Activated T-cell treated with anti-CD3 and anti-CD28 coated beads, Interleukin-2, amount 50 U/mL, for 72 hours (primary cell): Measurements from ENCODE around the gene SLC9A4. TPM values are rescaled to one million over a fixed set of nuclear protein-coding genes. Genes with fewer than 3 reads are reported as not detected.

ENCODE experiments used
- ATAC-seq, 2 donors: fragments of 150-1000 bp; cut with Tn5 transposase; replicated peaks in 1 of 2; 2 replicates each; pipeline ENCODE4 v1.10.0; 2021; ENCODE audit warnings: moderate library complexity in 2 of 2, mild to moderate bottlenecking in 1 of 2
- DNase-seq, 2 donors: peaks; one replicate each; pipeline ENCODE4 v3.0.0; 2021 to 2022; ENCODE audit warnings: mixed read lengths in 1 of 2
- H3K27ac Mint-ChIP-seq: one replicate; pipeline ENCODE4 v1.8.0; 2022; ENCODE audit warnings: mild to moderate bottlenecking, moderate library complexity, mixed read lengths
- H3K27me3 Mint-ChIP-seq: one replicate; pipeline ENCODE4 v1.8.0; 2022; ENCODE audit warnings: low read depth, mixed read lengths
- H3K36me3 Mint-ChIP-seq, 2 donors: one replicate each; pipeline ENCODE4 v1.8.0; 2022; ENCODE audit warnings: mixed read lengths in 2 of 2, mild to moderate bottlenecking in 1 of 2; ENCODE audit not compliant: insufficient read depth in 2 of 2
- H3K4me1 Mint-ChIP-seq: one replicate; pipeline ENCODE4 v1.8.0; 2022; ENCODE audit warnings: low read depth, mixed read lengths
- H3K4me3 Mint-ChIP-seq, 2 donors: one replicate each; pipeline ENCODE4 v1.8.0; 2022; ENCODE audit warnings: mild to moderate bottlenecking in 2 of 2, mixed read lengths in 2 of 2, moderate library complexity in 2 of 2
- H3K9me3 Mint-ChIP-seq, 2 donors: one replicate each; pipeline ENCODE4 v1.8.0; 2022; ENCODE audit warnings: mixed read lengths in 2 of 2
- total RNA-seq, 2 donors: library from RNA; stranded (reverse); gene quantifications; one replicate each; pipeline ENCODE4 v1.2.3, GENCODE V29; 2022

The SLC9A4 gene
- total RNA-seq, 2 donors from 2014 or later: 0.14 TPM; not detected in 1

DNA sequence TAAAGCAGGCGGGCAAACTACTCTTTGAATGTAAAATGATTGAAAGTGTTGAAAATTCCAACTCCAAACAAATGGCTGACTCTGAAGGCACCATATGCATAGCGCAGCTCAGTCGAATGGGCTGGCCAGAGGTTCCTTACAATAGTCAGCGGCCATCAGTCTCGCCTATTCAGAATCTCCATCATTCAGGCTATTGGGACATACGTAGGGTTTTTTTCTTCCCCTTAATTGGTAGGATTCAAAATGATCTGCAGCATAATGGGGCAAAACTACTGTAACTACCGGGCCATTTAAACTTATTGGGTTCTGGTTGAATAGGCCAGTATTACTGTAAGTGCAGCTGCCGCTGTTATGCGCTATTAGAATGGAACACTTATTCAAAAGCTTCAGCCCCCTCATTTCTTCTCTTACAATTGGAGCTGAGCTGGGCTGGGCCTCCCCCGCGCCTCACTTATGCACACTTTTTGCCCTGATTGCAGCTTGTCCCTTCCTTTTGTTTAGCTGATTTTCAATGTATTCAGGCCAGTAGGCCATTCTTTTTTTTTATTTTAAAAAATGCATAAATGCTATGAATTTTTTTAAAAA, 40.4 kb downstream of the SLC9A4 start:
- Mint-ChIP-seq H3K4me3 (no peak overlapping the region), H3K27ac (no peak overlapping the region), H3K4me1 (peaks cover 14% of the 10 kb centered on the region), H3K9me3 (peaks cover 3% of the 10 kb centered on the region in 2 donors), H3K27me3 (peaks cover 34% of the 10 kb centered on the region), H3K36me3 (peaks cover 2 to 3% of the 10 kb centered on the region in 2 donors)
- ATAC-seq: no peak
- DNase-seq: no peak

DNA sequence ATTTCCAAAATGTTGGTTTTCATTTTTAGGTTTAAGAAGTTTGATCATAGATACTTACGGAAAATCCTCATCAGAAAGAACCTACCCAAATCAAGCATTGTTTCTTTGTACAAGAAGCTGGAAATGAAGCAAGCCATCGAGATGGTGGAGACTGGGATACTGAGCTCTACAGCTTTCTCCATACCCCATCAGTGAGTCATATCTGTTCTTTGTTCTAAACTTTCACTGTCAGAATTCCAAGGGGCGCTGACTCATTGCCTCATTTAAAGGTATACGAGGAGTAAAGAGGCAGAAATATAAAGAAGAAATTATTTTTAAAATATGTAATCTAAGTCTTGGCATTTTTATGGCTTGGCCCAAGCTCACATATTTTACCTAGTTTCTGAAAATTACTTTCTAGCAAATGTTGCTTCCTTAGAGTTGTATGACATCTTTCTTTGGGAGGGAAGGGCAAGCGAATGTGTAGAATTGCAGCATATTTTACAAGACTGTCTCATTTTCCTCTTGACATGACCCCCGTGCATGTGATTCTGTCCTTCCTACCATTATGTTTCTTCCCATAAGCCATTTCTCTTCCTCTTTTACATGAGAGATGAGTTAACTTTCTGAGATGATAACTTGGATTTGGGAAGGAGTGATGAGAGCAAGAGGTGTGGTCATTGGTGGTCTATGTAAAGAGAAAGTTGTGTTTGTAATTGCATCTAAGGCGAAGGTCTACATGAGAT, 41.2 kb downstream of the SLC9A4 start:
- no peak for ATAC-seq
- H3K27ac Mint-ChIP-seq: no peak overlapping the region
- no peak overlapping the region for H3K4me3 Mint-ChIP-seq
- H3K9me3 Mint-ChIP-seq: peaks cover 3% of the 10 kb centered on the region in 2 donors
- DNase-seq: no peak
- H3K4me1 Mint-ChIP-seq: peaks cover 8% of the 10 kb centered on the region
- H3K27me3 Mint-ChIP-seq: peaks cover 27% of the 10 kb centered on the region
- peaks cover 2 to 3% of the 10 kb centered on the region in 2 donors for H3K36me3 Mint-ChIP-seq

DNA sequence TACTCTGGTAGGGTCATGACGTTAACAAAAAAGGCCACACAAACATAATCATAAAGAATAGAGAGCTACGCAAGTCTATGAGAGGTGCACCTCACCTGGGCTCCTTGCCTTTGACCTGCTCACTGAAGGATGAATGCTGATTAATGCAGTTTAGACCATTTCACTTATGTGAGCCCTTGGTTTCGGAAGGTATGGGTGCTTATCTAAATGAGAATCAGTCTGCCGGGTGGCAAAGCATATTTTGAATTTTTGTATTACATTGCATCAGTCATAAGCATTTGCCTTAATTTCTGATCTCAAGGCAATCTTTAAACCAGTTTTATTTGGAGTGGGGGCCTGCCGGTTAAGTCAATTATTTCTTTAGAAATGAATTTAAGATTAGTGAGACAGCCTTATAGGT, 42.8 kb downstream of the SLC9A4 start:
- DNase-seq (no peak), ATAC-seq (no peak)
- H3K4me3 Mint-ChIP-seq: no peak overlapping the region
- no peaks in the 10 kb centered on the region for H3K36me3 Mint-ChIP-seq
- H3K4me1 Mint-ChIP-seq: no peaks in the 10 kb centered on the region
- H3K27me3 Mint-ChIP-seq: peaks cover 16% of the 10 kb centered on the region
- H3K9me3 Mint-ChIP-seq: no peaks in the 10 kb centered on the region
- no peak overlapping the region for H3K27ac Mint-ChIP-seq

DNA sequence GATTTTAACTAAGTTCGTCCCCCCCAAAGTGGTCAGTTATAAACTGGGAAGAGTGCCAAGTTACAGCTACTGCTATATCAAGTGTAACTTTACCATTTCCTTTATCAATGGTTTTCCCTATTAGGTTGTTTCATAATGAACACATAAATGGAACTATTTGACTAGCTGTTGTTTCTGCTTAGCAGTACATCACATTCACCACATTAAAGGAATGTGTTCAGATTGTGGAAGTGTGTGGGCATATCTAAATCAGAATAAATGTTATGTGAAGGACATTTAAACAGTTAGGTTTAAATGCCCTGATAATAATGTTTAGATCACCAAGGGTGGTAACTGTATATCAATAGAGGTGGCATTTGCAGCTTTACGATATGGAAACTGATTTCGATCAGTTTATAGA, 45.1 kb downstream of the SLC9A4 start:
- Mint-ChIP-seq H3K27me3 (peaks cover 10% of the 10 kb centered on the region), H3K27ac (no peak overlapping the region), H3K36me3 (no peaks in the 10 kb centered on the region), H3K4me1 (no peaks in the 10 kb centered on the region), H3K4me3 (no peak overlapping the region), H3K9me3 (no peaks in the 10 kb centered on the region)
- no peak for ATAC-seq
- no peak for DNase-seq

DNA sequence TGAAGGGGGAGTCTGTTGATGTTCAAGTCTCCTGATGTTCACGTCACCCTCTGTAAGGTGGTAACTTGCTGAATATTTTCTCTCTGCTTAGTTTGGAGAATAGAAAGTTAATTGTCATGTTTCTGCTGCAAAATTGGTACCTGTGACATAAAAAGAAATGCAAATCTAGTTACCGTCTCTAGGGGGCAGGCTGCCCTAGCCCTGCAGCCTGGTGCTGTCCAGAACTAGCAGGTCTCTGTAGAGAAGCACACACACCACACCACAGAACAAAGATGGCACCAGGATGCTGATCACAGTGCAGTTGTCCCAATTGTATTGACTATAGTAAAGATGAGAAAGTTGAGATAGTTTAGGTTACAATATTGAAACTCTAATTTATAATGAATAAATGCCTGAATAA, 47.0 kb downstream of the SLC9A4 start:
- H3K36me3 Mint-ChIP-seq: no peaks in the 10 kb centered on the region
- H3K4me1 Mint-ChIP-seq: no peaks in the 10 kb centered on the region
- no peaks in the 10 kb centered on the region for H3K9me3 Mint-ChIP-seq
- no peak overlapping the region for H3K27ac Mint-ChIP-seq
- peaks cover 8% of the 10 kb centered on the region for H3K27me3 Mint-ChIP-seq
- DNase-seq: peak; percentile 23 to 26
- no peak overlapping the region for H3K4me3 Mint-ChIP-seq
- ATAC-seq: peak; percentile 67 to 72

DNA sequence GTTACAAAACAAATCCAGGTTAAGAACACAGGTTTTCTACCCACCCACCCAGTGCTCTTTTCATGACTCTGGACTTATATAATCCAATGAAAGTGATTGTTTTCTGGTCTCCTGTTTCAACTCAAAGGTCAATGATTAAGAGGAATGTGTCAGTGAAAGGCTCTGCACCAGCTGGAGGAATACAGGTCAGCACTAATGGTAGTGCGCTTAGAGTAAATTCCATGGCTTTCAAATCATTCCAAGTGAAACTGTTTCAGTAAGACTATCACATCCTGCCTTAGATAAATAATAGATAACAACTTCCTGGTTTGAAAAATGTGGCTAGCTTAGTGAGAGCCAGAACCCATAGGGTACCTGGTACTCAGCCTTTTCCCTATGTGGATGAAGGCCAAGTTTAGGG, 47.8 kb downstream of the SLC9A4 start:
- ATAC-seq: no peak
- Mint-ChIP-seq H3K36me3 (no peaks in the 10 kb centered on the region), H3K27ac (no peak overlapping the region), H3K4me3 (no peak overlapping the region), H3K27me3 (peaks cover 8% of the 10 kb centered on the region), H3K9me3 (no peaks in the 10 kb centered on the region), H3K4me1 (no peaks in the 10 kb centered on the region)
- no peak for DNase-seq

DNA sequence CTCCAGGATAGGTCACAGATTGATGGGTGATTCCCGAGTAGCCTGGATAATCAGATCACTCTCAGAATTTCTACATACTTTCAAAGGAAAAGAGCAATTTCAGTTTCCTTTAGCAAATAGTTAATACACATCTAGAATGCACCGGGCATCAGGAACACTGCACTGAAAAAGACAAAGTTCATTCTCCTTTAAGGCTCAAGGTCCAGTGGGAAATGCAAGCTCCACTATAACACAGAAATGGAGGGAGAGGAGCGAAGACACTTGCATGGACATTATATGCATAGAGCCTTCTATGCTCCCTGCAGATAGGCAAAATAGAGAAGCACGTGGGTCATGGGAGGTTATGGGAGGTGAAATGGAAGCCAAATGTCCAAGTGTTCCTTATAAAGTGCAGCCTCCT, 49.1 kb downstream of the SLC9A4 start:
- no peak for DNase-seq
- Mint-ChIP-seq H3K27me3 (peaks cover 8% of the 10 kb centered on the region), H3K4me3 (no peak overlapping the region), H3K4me1 (no peaks in the 10 kb centered on the region), H3K36me3 (no peaks in the 10 kb centered on the region), H3K27ac (no peak overlapping the region), H3K9me3 (no peaks in the 10 kb centered on the region)
- ATAC-seq: no peak

DNA sequence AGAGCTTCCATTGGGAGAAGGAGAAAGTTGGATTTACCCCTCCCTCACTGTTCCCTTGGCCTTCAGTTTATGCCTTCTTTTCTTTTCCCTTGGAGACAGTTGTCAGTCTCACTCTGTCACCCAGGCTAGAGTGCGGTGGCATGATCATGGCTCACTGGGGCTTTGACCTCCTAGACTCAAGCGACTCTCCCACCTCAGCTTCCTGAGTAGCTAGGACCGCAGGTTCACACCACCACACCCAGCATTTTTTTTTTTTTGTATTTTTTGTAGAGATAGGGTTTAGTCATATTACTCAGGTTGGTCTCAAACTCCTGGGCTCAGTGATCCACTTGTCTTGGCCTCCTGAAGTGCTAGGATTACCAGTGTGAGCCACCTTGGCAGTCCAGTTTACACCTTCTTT, 49.9 kb downstream of the SLC9A4 start:
- Mint-ChIP-seq H3K36me3 (no peaks in the 10 kb centered on the region), H3K27ac (no peak overlapping the region), H3K4me1 (no peaks in the 10 kb centered on the region), H3K9me3 (no peaks in the 10 kb centered on the region), H3K27me3 (peaks cover 8% of the 10 kb centered on the region), H3K4me3 (no peak overlapping the region)
- no peak for DNase-seq
- no peak for ATAC-seq

DNA sequence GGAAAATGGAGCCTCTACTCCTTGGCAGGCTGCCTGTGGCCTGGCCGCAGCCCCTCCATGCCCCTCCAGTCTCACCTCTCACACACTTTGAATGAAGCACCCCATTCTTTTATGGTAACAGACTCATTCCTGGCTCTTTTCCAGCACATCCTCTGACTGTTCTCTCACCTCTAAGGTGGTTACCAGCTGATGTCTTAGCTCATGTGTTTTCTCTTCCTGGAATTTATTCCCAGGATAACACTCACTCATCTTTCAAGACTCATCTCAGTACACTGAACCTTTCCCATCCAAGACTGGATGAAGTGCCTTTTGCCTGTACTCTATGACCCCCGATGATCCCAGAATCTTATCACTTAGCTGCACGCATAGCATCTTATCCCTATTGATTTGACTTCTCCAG, 50.6 kb downstream of the SLC9A4 start:
- H3K27me3 Mint-ChIP-seq: peaks cover 8% of the 10 kb centered on the region
- no peak for DNase-seq
- H3K9me3 Mint-ChIP-seq: no peaks in the 10 kb centered on the region
- H3K4me1 Mint-ChIP-seq: no peaks in the 10 kb centered on the region
- no peak overlapping the region for H3K27ac Mint-ChIP-seq
- no peak overlapping the region for H3K4me3 Mint-ChIP-seq
- no peak for ATAC-seq
- no peaks in the 10 kb centered on the region for H3K36me3 Mint-ChIP-seq

DNA sequence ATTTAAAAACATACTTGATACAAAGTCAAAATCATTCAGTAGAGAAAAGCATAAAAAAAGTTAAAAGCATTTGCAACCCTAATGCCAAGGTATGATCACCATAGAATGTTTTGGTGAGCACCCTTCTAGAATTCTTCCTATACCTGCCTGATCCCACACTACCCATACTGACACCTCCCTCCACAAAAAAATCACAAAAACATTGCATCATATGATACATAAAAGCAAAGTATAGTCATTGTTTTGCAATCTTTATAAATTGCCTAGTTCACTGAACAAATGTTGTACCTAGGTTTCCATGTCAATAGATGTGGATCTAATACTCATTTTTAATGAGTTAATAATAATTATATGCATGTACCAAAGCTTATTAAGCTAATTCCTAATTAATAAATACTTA, 54.1 kb downstream of the SLC9A4 start:
- no peak for ATAC-seq
- H3K36me3 Mint-ChIP-seq: no peaks in the 10 kb centered on the region
- DNase-seq: no peak
- no peaks in the 10 kb centered on the region for H3K9me3 Mint-ChIP-seq
- no peak overlapping the region for H3K27ac Mint-ChIP-seq
- H3K4me1 Mint-ChIP-seq: no peaks in the 10 kb centered on the region
- H3K4me3 Mint-ChIP-seq: no peak overlapping the region
- peaks cover 17% of the 10 kb centered on the region for H3K27me3 Mint-ChIP-seq

DNA sequence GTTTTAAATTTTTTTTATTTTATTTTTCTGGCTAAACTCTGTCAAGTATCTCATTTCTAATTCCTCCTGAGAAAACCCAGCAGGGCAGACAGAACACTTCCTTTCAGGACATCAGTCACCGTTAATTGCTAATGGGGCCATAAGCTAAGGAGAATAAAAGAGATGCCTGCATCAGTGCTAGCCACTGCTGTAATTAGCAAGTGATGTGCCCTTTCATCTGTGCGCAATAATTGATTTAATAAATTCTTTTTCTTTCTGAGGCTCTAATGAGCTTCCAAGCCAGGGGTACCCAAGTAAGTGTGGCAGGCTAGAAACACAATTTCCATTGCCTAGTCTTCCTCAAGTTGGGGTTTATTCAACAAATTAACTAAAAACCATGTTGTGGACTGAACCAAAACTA, 65.5 kb downstream of the SLC9A4 start:
- Mint-ChIP-seq H3K9me3 (peaks cover 0 to 4% of the 10 kb centered on the region in 2 donors), H3K36me3 (no peaks in the 10 kb centered on the region), H3K4me1 (no peaks in the 10 kb centered on the region), H3K27me3 (peaks cover 27% of the 10 kb centered on the region), H3K27ac (no peak overlapping the region), H3K4me3 (no peak overlapping the region)
- DNase-seq: no peak
- ATAC-seq: no peak

DNA sequence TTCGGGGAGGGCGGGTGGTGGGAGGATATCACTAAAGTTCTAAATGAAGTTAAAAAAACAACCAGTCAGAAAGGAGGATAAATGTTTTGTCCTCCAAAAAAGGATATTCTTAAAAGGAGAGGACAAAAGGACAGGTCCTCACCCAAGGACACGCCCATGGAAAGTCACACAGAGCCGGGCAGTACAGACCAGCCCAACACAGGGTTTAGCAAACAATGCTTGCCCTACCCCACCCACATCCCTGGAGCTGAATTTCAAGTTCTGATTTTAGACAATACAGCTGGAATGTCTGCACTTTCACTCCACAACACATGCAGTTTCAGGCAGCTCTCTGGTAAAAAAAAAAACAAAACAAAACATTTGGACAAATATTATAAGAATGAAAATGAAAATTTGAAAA, 67.9 kb downstream of the SLC9A4 start:
- ATAC-seq (no peak), DNase-seq (no peak)
- H3K4me1 Mint-ChIP-seq: no peaks in the 10 kb centered on the region
- peaks cover 25% of the 10 kb centered on the region for H3K27me3 Mint-ChIP-seq
- no peak overlapping the region for H3K27ac Mint-ChIP-seq
- H3K9me3 Mint-ChIP-seq: no peaks in the 10 kb centered on the region
- no peak overlapping the region for H3K4me3 Mint-ChIP-seq
- H3K36me3 Mint-ChIP-seq: no peaks in the 10 kb centered on the region

DNA sequence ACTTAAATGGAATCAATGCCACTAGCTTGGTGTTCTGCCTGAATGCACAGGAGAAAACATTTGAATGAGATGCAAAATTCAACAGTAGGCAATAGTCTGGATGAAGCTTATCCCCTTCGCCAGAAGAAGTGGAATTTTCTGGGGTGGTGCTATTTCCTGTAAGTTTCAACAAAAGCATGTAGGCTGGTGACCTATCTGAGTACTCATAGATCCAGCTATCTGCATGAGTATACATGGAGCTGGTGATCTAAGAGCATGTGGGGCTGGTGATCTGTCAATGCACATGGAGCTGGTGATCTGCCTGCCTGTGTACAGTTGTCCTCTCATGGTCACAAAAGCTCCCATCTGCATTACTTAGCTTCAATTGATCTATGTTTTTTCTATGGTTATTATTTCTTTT, 71.2 kb downstream of the SLC9A4 start:
- ATAC-seq (no peak), DNase-seq (no peak)
- Mint-ChIP-seq H3K36me3 (peaks cover 5 to 6% of the 10 kb centered on the region in 2 donors), H3K9me3 (peaks cover 8 to 9% of the 10 kb centered on the region in 2 donors), H3K27ac (no peak overlapping the region), H3K4me1 (no peaks in the 10 kb centered on the region), H3K4me3 (no peak overlapping the region), H3K27me3 (peaks cover 18% of the 10 kb centered on the region)

DNA sequence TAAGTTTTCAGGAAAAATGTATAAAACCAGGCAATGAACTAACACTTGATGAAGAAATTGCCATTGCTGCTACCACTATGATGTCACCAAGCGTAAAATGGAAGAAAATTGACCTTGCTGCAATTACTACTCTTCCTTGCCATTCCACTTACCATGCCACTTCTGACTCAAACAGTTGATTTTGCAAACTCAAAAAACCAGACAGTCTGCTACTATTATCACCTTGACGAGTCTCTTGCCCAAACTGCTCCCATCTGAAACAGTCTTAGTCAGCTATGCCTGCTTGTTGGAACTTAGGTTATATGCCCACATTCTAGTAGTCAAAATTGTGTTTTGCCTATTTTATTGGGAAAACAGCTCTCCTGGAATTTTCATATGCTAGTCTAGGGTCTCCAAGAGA, 74.4 kb downstream of the SLC9A4 start:
- Mint-ChIP-seq H3K27ac (no peak overlapping the region), H3K36me3 (peaks cover 7% of the 10 kb centered on the region in 2 donors), H3K27me3 (peaks cover 20% of the 10 kb centered on the region), H3K4me1 (no peaks in the 10 kb centered on the region), H3K4me3 (no peak overlapping the region), H3K9me3 (peaks cover 12 to 16% of the 10 kb centered on the region in 2 donors)
- DNase-seq (no peak), ATAC-seq (no peak)
